Kidney (tissue), 14 donors: ENCODE data around the gene NEDD4L. TPM values are rescaled to one million over a fixed set of nuclear protein-coding genes. Genes with fewer than 3 reads are reported as not detected.
A peak's percentile ranks its signal among the peaks of the same experiment; 100 is the strongest.

Source experiments
- DNase-seq, 5 donors: peaks; one replicate each; pipeline ENCODE4 v3.0.0-alpha.2; 2013 to 2020
- FAIRE-seq: peaks from 2 replicates; lab custom pipeline; 2012; peaks lifted over from hg19 to GRCh38; lab: Jason Lieb, UNC
- H3K27ac ChIP-seq, 2 donors: one replicate each; pipeline ENCODE4 v1.7.0; 2013; ENCODE audit warnings: low read depth in 2 of 2, low read length in 2 of 2, inconsistent platforms in 1 of 2
- H3K27me3 ChIP-seq: one replicate; pipeline ENCODE4 v1.7.1; 2013; ENCODE audit warnings: low read length, inconsistent platforms; ENCODE audit not compliant: control insufficient read depth, insufficient read depth
- H3K36me3 ChIP-seq, 3 donors: one replicate each; pipeline versions ENCODE4 v1.7.0 to v1.7.1; 2013; ENCODE audit warnings: low read length in 3 of 3, control low read depth in 1 of 3, inconsistent platforms in 1 of 3; ENCODE audit not compliant: insufficient read depth in 3 of 3, control insufficient read depth in 2 of 3
- H3K4me1 ChIP-seq, 3 donors: one replicate each; pipeline versions ENCODE4 v1.7.0 to v1.7.1; 2013; ENCODE audit warnings: low read length in 3 of 3, inconsistent platforms in 1 of 3, low read depth in 1 of 3; ENCODE audit not compliant: control insufficient read depth in 2 of 3, insufficient read depth in 2 of 3
- H3K4me3 ChIP-seq, 3 donors: one replicate each; pipeline versions ENCODE4 v1.7.0 to v1.8.1; 2013; ENCODE audit warnings: low read length in 3 of 3, control low read depth in 1 of 3, inconsistent platforms in 1 of 3
- H3K9ac ChIP-seq, 3 donors: one replicate each; pipeline versions ENCODE4 v1.7.0 to v1.7.1; 2013; ENCODE audit warnings: low read length in 3 of 3, control low read depth in 1 of 3, inconsistent platforms in 1 of 3
- H3K9me3 ChIP-seq, 3 donors: one replicate each; pipeline versions ENCODE4 v1.7.0 to v1.7.1; 2013; ENCODE audit warnings: low read length in 3 of 3, control low read depth in 1 of 3, inconsistent platforms in 1 of 3; ENCODE audit not compliant: control insufficient read depth in 2 of 3, insufficient read depth in 1 of 3
- CTCF ChIP-seq: IDR thresholded peaks from 3 replicates; pipeline ENCODE4 v1.5.1; 2012; ENCODE audit warnings: mild to moderate bottlenecking, moderate library complexity, borderline replicate concordance; ENCODE audit not compliant: insufficient read depth; ENCODE audit errors: extremely low read depth
- intact Hi-C: fragments of 100-400 bp; cut with DNase I; formaldehyde crosslinking; loops from one replicate; pipeline ENCODE4 v1.11.1; 2022
- polyA plus RNA-seq: library from polyadenylated mRNA; stranded (reverse); fragments of 350-450 nt; fragmentation: Illumina TruSeq; extraction: RNeasy Lipid Tissue Mini Kit (QIAGEN cat#74804); gene quantifications from one replicate; pipeline ENCODE4 v1.2.3, GENCODE V29; 2014; ENCODE audit warnings: low read depth, low replicate concordance; ENCODE audit not compliant: insufficient read depth
- total RNA-seq: library from RNA; stranded (reverse); fragmentation: NEBNext Ultra II Directional; extraction: Animal tissue kit (Norgen Biotek cat#: 25700); gene quantifications from one replicate; pipeline ENCODE4 v1.2.1, GENCODE V29; 2021
- donor health status: control.
- donor health status: control.
- donor health status: control.
- donor health status: control.
- donor health status: control.
- donor health status: DM: yes; HTN: yes; CAD: no.
- donor health status: Normal renal cell carcinoma (clear cell type).

Gene NEDD4L
- total and polyA plus RNA-seq, 2 donors from 2014 or later: 90.8 to 95.7 TPM

GRCh38 chr18:58316396-58317342 is 272.6 kb downstream of the NEDD4L start:
- DNase-seq: peak in 1 of 5 donors; percentile 58
- no peak for TF ChIP-seq CTCF
- Histone ChIP-seq H3K4me1 (peaks cover 0 to 23% (median 21%) of the 10 kb centered on the region in 3 donors), H3K27ac (peak overlapping the region; percentile 18 to 36), H3K9ac (peak overlapping the region in 1 of 3 donors; percentile 2), H3K9me3 (no peaks in the 10 kb centered on the region), H3K36me3 (peaks cover 0 to 16% (median 14%) of the 10 kb centered on the region in 3 donors), H3K27me3 (no peaks in the 10 kb centered on the region), H3K4me3 (no peak overlapping the region)
- no peak for FAIRE-seq
- intact Hi-C loops: no loop called here

GRCh38 chr18:58319719-58320118 is 275.7 kb downstream of the NEDD4L start:
- TF ChIP-seq CTCF: no peak
- Histone ChIP-seq H3K27ac (no peak overlapping the region), H3K4me1 (peaks cover 0 to 16% (median 13%) of the 10 kb centered on the region in 3 donors), H3K9ac (no peak overlapping the region), H3K36me3 (peaks cover 0 to 20% (median 13%) of the 10 kb centered on the region in 3 donors), H3K27me3 (no peaks in the 10 kb centered on the region), H3K4me3 (no peak overlapping the region), H3K9me3 (no peaks in the 10 kb centered on the region)
- no peak for DNase-seq
- intact Hi-C loops: no loop called here
- no peak for FAIRE-seq

- no peak for TF ChIP-seq CTCF
Measured at GRCh38 chr18:58320907-58321561, 277.0 kb downstream of the NEDD4L start.

More at GRCh38 chr18:58320907-58321561, 277.0 kb downstream of the NEDD4L start:
- peaks cover 0 to 11% (median 0%) of the 10 kb centered on the region in 3 donors for H3K4me1 ChIP-seq
- no peak overlapping the region for H3K9ac ChIP-seq
- FAIRE-seq: no peak
- peaks cover 0 to 25% (median 16%) of the 10 kb centered on the region in 3 donors for H3K36me3 ChIP-seq
- no peak overlapping the region for H3K27ac ChIP-seq
- DNase-seq: no peak
- H3K4me3 ChIP-seq: no peak overlapping the region
- H3K9me3 ChIP-seq: no peaks in the 10 kb centered on the region
- H3K27me3 ChIP-seq: no peaks in the 10 kb centered on the region
- intact Hi-C loops: no loop called here
